ENCODE results near the gene FXYD1.

DNA sequence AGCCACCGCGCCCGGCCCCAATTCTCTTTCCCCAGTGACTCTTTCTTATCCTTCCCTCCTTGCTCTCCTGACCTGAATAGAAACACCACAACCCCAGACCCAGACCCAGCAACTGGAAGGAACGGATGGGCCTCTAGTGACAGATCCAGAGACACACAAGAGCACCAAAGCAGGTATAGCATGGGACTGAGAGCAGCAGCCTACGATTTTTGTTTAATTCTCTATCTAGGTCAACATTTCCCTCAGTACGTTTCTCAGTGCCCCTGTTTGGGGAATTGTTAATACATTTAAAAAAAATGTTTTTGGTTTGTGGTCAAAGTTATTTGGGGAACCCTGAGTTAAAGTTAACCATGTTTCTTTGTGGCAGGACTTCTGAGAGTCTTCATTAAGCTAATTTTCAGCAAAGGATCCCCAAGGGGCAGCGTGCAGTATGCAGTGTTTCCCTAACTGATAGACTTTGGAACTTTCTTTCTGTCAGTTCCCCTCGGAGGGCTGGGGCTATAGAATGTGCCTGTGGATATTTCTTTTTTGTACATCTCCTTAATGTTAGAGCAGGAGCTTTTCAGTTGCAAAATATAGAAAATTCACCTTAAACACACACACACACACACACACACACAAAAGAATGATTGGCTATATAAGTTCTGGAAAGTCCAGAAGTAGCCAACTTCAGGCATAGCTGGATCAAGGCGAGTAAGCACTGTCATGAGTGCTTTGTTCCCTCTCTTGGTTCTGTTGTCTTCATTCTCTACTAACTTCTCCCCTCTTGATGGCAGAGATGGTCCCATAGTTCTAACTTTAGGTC, 22.2 kb downstream of the FXYD1 start:
- no peak for TF ChIP-seq EZH2phosphoT487 (IDR thresholded peaks at IDR 0.05; ENCODE audit: low read length)
- TF ChIP-seq, protein P1, sequence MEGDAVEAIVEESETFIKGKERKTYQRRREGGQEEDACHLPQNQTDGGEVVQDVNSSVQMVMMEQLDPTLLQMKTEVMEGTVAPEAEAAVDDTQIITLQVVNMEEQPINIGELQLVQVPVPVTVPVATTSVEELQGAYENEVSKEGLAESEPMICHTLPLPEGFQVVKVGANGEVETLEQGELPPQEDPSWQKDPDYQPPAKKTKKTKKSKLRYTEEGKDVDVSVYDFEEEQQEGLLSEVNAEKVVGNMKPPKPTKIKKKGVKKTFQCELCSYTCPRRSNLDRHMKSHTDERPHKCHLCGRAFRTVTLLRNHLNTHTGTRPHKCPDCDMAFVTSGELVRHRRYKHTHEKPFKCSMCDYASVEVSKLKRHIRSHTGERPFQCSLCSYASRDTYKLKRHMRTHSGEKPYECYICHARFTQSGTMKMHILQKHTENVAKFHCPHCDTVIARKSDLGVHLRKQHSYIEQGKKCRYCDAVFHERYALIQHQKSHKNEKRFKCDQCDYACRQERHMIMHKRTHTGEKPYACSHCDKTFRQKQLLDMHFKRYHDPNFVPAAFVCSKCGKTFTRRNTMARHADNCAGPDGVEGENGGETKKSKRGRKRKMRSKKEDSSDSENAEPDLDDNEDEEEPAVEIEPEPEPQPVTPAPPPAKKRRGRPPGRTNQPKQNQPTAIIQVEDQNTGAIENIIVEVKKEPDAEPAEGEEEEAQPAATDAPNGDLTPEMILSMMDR (IDR thresholded peaks at IDR 0.05; ENCODE audit: low read length): no peak
